GM23248 (cell line): Measurements from ENCODE around the gene LRRN4CL. TPM values are rescaled to one million over a fixed set of nuclear protein-coding genes. Genes with fewer than 3 reads are reported as not detected.

Experiments used
- DNase-seq: peaks from one replicate; pipeline ENCODE4 v3.0.0-alpha.2; 2015
- H2AFZ ChIP-seq: fragments of 200-600 bp; sonication (generic); 2 replicates; pipeline ENCODE4 v1.6.1; 2016; ENCODE audit warnings: antibody characterized with exemption
- H3F3A ChIP-seq: fragments of 200-600 bp; sonication (generic); 2 replicates; pipeline ENCODE4 v1.6.1; 2016; ENCODE audit warnings: mild to moderate bottlenecking, antibody characterized with exemption, mixed run types; ENCODE audit not compliant: insufficient read depth
- H3K27ac ChIP-seq: fragments of 200-600 bp; sonication (generic); 2 replicates; pipeline ENCODE4 v1.5.1; 2016; ENCODE audit warnings: mild to moderate bottlenecking
- H3K27me3 ChIP-seq: fragments of 200-600 bp; sonication (generic); replicated peaks from 2 replicates; pipeline ENCODE4 v1.6.1; 2016; ENCODE audit warnings: mild to moderate bottlenecking; ENCODE audit not compliant: insufficient read depth
- H3K36me3 ChIP-seq: fragments of 200-600 bp; sonication (generic); 2 replicates; pipeline ENCODE4 v1.6.1; 2016; ENCODE audit warnings: low read depth, mild to moderate bottlenecking
- H3K4me1 ChIP-seq: fragments of 200-600 bp; sonication (generic); 2 replicates; pipeline ENCODE4 v1.6.1; 2016; ENCODE audit warnings: mild to moderate bottlenecking; ENCODE audit not compliant: insufficient read depth
- H3K4me2 ChIP-seq: fragments of 200-600 bp; sonication (generic); one replicate; pipeline ENCODE4 v1.6.1; 2016; ENCODE audit warnings: mild to moderate bottlenecking; ENCODE audit not compliant: unreplicated experiment
- H3K4me3 ChIP-seq: fragments of 200-600 bp; sonication (generic); 2 replicates; pipeline ENCODE4 v1.5.1; 2016; ENCODE audit warnings: mild to moderate bottlenecking
- H3K79me2 ChIP-seq: fragments of 200-600 bp; sonication (generic); 2 replicates; pipeline ENCODE4 v1.6.1; 2016; ENCODE audit warnings: mild to moderate bottlenecking; ENCODE audit not compliant: insufficient read depth
- H3K9ac ChIP-seq: fragments of 200-600 bp; sonication (generic); 2 replicates; pipeline ENCODE4 v1.6.1; 2016; ENCODE audit warnings: mild to moderate bottlenecking
- H3K9me2 ChIP-seq: fragments of 200-600 bp; sonication (generic); 2 replicates; pipeline ENCODE4 v1.6.1; 2016; ENCODE audit warnings: mixed run types, mild to moderate bottlenecking, moderate library complexity; ENCODE audit not compliant: insufficient read depth
- H3K9me3 ChIP-seq: fragments of 200-600 bp; sonication (generic); one replicate; pipeline ENCODE4 v1.6.1; 2017; ENCODE audit warnings: low read depth
- H4K20me1 ChIP-seq: fragments of 200-600 bp; sonication (generic); 2 replicates; pipeline ENCODE4 v1.6.0; 2016; ENCODE audit not compliant: insufficient read depth
- EZH2 ChIP-seq: fragments of 200-600 bp; sonication (generic); IDR thresholded peaks from 2 replicates; pipeline ENCODE4 v1.6.1; 2018; ENCODE audit warnings: antibody characterized with exemption, mild to moderate bottlenecking; ENCODE audit not compliant: insufficient read depth, poor library complexity, severe bottlenecking
- EZH2phosphoT487 ChIP-seq: fragments of 200-600 bp; sonication (generic); IDR thresholded peaks from 2 replicates; pipeline ENCODE4 v1.6.1; 2018; ENCODE audit warnings: antibody characterized with exemption, moderate library complexity, mild to moderate bottlenecking, low read depth; ENCODE audit not compliant: insufficient read depth
- WGBS, 2 experiments: methylation state at CpG; one replicate each; pipeline ENCODE4 v1.1.6; 2015 to 2017; ENCODE audit warnings: low lambda C conversion rate in 2 of 2, low coverage in 1 of 2; ENCODE audit errors: missing lambda C conversion rate in 2 of 2; 5-methylcytosine and 5-hydroxymethylcytosine counted together
- in situ Hi-C: fragments of 300-500 bp; cut with MboI; formaldehyde crosslinking; loops from 2 replicates; pipeline ENCODE4 v1.15.0; 2020
- polyA plus RNA-seq: library from polyadenylated mRNA; unstranded; fragments of >200 nt; fragmentation: Nextera tagmentation; extraction: Ambion mirVana; gene quantifications from 2 replicates; pipeline ENCODE4 v1.2.1, GENCODE V29; 2016
- total RNA-seq: library from RNA; depleted of rRNA; stranded (reverse); fragments of >200 nt; shearing (Covaris generic); gene quantifications from 2 replicates; pipeline ENCODE4 v1.2.3, GENCODE V29; 2014

LRRN4CL gene
- total and polyA plus RNA-seq, 2 experiments from 2014 or later: 2.3 to 6.9 TPM

DNA sequence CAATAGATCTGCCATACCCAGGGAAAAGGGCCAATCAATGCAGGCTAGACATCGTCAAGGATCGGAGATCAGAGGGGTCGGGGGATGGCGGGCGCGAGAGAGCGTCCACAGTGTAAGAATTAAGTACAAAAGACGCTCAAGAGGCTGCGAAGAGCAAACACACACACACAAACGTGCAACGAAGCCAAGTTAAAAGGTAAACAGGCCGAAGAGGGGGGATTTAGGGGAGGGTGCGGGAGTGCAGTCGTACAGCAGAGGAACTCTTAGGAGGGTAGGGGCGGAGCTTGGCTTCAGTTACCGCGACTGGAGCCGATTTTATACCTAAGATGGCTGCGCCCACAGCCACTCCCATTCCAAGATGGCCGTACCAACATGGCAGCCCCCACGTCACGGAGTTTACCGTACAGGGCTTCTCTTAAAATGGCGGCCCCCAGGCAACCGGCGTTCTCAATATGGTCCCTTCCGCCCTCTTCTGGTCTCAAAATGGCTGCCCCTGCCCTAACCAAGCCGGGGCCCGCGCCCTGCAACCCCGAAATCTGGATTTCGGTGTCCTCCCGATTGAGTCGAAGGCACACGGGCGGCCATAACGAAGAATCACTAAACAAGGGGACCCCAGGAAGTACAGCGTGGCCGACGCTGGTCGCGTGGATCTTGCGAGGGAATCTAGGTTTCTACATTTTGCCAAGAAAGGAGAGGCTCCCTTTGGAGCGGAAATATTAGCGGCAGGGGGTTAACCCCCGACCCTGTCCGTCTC is 20.1 kb upstream of the LRRN4CL start:
- in situ Hi-C loops: no loop called here
- WGBS, 2 experiments: 2% methylated on average over 47 of the region's 47 CpGs

DNA sequence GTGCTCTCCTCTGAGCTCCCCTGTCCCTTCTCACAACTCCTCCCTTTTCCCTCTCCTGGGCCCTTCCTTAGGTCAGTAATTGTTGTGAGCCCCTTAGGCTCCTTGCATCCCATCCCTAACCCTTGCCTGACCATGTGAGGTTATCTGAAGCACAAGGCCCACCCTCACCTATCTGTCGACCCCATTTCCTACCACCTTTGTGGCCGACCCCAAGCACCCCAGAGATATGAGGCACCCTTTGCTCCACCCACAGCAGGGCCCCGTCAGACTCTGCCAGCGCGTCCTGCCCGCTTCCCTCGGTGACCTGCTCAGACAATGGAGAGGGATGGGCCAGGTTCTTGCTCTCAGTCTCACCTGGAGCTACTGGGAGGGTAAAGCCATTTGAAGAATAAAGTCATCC is 19.5 kb upstream of the LRRN4CL start:
- no peaks in the 10 kb centered on the region for H3K27me3 ChIP-seq
- H2AFZ ChIP-seq: peak overlapping the region; percentile 85
- no peaks in the 10 kb centered on the region for H3K9me2 ChIP-seq
- H3F3A ChIP-seq: peaks cover 50% of the 10 kb centered on the region
- peaks cover 27% of the 10 kb centered on the region; the same call in 1 of the 2 replicates for H3K36me3 ChIP-seq
- peak overlapping the region; percentile 85 for H3K4me3 ChIP-seq
- DNase-seq: no peak
- H3K9ac ChIP-seq: peak overlapping the region; percentile 90
- H3K4me1 ChIP-seq: peaks cover 21% of the 10 kb centered on the region
- peaks cover 26% of the 10 kb centered on the region for H3K79me2 ChIP-seq
- H4K20me1 ChIP-seq: no peaks in the 10 kb centered on the region
- TF ChIP-seq EZH2: no peak
- TF ChIP-seq EZH2phosphoT487: no peak
- H3K27ac ChIP-seq: peak overlapping the region; percentile 94
- in situ Hi-C loops: no loop called here
- H3K4me2 ChIP-seq: peak overlapping the region; percentile 96
- WGBS, 2 experiments: 6 to 9% methylated on average over 7 of the region's 7 CpGs
- no peaks in the 10 kb centered on the region for H3K9me3 ChIP-seq

More for the DNA sequence above, 20.1 kb upstream of the LRRN4CL start:
- H3K4me3 ChIP-seq: peak overlapping the region; percentile 85
- peaks cover 24% of the 10 kb centered on the region for H3K79me2 ChIP-seq
- peak overlapping the region; percentile 96 for H3K4me2 ChIP-seq
- H3F3A ChIP-seq: peaks cover 54% of the 10 kb centered on the region
- H3K4me1 ChIP-seq: peaks cover 21% of the 10 kb centered on the region
- H3K9me2 ChIP-seq: no peaks in the 10 kb centered on the region
- TF ChIP-seq EZH2: no peak
- TF ChIP-seq EZH2phosphoT487: no peak
- no peaks in the 10 kb centered on the region for H3K9me3 ChIP-seq
- H4K20me1 ChIP-seq: no peaks in the 10 kb centered on the region
- H3K9ac ChIP-seq: peak overlapping the region; percentile 90
- peak overlapping the region; percentile 85 for H2AFZ ChIP-seq
- H3K27me3 ChIP-seq: no peaks in the 10 kb centered on the region
- peak; percentile 99 for DNase-seq
- peak overlapping the region; percentile 94 for H3K27ac ChIP-seq
- peaks cover 27% of the 10 kb centered on the region; the same call in 1 of the 2 replicates for H3K36me3 ChIP-seq

DNA sequence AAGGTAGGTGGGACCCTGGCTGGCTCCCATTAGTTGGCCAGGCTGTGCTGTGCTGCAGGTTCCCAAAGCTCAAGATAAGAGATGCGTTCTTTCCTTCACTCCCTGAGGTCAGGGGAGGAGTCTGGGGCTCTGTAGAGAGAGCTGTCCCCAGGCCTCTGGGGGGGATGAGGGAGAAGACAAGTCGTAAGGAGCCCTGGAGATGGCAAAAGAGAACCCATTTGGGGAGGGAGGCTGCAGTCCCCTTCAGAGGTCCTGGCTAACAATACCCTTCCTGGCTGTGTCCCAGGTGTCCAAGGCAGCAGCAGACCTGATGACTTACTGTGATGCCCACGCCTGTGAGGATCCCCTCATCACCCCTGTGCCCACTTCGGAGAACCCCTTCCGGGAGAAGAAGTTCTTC is 19.1 kb upstream of the LRRN4CL start:
- H3F3A ChIP-seq: peaks cover 47% of the 10 kb centered on the region
- peak overlapping the region; percentile 96 for H3K4me2 ChIP-seq
- H3K79me2 ChIP-seq: peaks cover 26% of the 10 kb centered on the region
- peaks cover 23% of the 10 kb centered on the region; the same call in 1 of the 2 replicates for H3K36me3 ChIP-seq
- no peaks in the 10 kb centered on the region for H3K9me2 ChIP-seq
- DNase-seq: no peak
- no peak overlapping the region for H2AFZ ChIP-seq
- WGBS, 2 experiments: 70 to 73% methylated on average over 5 of the region's 5 CpGs
- in situ Hi-C loops: no loop called here
- peaks cover 21% of the 10 kb centered on the region for H3K4me1 ChIP-seq
- no peaks in the 10 kb centered on the region for H4K20me1 ChIP-seq
- TF ChIP-seq EZH2 (no peak), EZH2phosphoT487 (no peak)
- no peak overlapping the region for H3K27ac ChIP-seq
- H3K9me3 ChIP-seq: no peaks in the 10 kb centered on the region
- peak overlapping the region; percentile 90 for H3K9ac ChIP-seq
- H3K27me3 ChIP-seq: no peaks in the 10 kb centered on the region
- peak overlapping the region; percentile 85 for H3K4me3 ChIP-seq

GRCh38 chr11:62707277-62707861 is 18.0 kb upstream of the LRRN4CL start, which contains the start of the genes BSCL2 and GNG3:
Gene BSCL2, minus strand, starts transcription at chr11:62707424. Its CDS starts 229 bp downstream, at chr11:62707195.
Gene GNG3, plus strand, starts transcription at chr11:62707676. Its CDS starts 620 bp downstream, at chr11:62708296.
- Histone ChIP-seq H3K36me3 (peaks cover 15% of the 10 kb centered on the region; the same call in 1 of the 2 replicates), H3F3A (peaks cover 37% of the 10 kb centered on the region), H3K79me2 (peaks cover 28% of the 10 kb centered on the region; the same call in 1 of the 2 replicates), H2AFZ (peak within 1 kb of the TSS; percentile 77; the same call in 1 of the 2 replicates), H3K27ac (peak within 1 kb of the TSS; percentile 44), H3K4me1 (peaks cover 21% of the 10 kb centered on the region), H3K9me3 (no peaks in the 10 kb centered on the region), H3K9ac (peak within 1 kb of the TSS; percentile 90), H3K4me3 (peak within 1 kb of the TSS; percentile 74), H3K4me2 (peak within 1 kb of the TSS; percentile 96), H3K27me3 (no peaks in the 10 kb centered on the region), H4K20me1 (no peaks in the 10 kb centered on the region), H3K9me2 (no peaks in the 10 kb centered on the region)
- no peak for DNase-seq
- 83 to 84% methylated on average over 8 to 10 of the region's 10 CpGs for WGBS, 2 experiments
- TF ChIP-seq EZH2phosphoT487: no peak
- TF ChIP-seq EZH2: no peak
- in situ Hi-C loops: no loop called here
